Measurements from ENCODE around the gene WNT3.
"Not testable (repeated sequence)": the region's sequence is repeated elsewhere in the genome, so short reads cannot be mapped to it uniquely, and the experiment has no call there.

The WNT3 gene

GRCh38 chr17:46851029-46851741 lies 32.7 kb upstream of the WNT3 start, which contains the start of gene WNT9B:
Gene WNT9B, plus strand, starts transcription at chr17:46851583. Its CDS starts 56 bp downstream, at chr17:46851639.
- Histone ChIP-seq H3K27ac (ENCODE audit: low read length) (no peak within 1 kb of the TSS), H3K9me3 (ENCODE audit: control insufficient read depth, low read depth, low read length) (no peaks in the 10 kb centered on the region), H3K4me1 (ENCODE audit: control insufficient read depth, low read depth, low read length) (no peaks in the 10 kb centered on the region), H3K36me3 (ENCODE audit: control insufficient read depth, low read depth, low read length) (no peaks in the 10 kb centered on the region), H3K27me3 (ENCODE audit: control insufficient read depth, insufficient read depth, low read length) (peaks cover 71% of the 10 kb centered on the region), H3K9ac (ENCODE audit: low read length) (no peak within 1 kb of the TSS), H3K4me3 (ENCODE audit: low read length) (peak within 1 kb of the TSS; percentile 64)

DNA sequence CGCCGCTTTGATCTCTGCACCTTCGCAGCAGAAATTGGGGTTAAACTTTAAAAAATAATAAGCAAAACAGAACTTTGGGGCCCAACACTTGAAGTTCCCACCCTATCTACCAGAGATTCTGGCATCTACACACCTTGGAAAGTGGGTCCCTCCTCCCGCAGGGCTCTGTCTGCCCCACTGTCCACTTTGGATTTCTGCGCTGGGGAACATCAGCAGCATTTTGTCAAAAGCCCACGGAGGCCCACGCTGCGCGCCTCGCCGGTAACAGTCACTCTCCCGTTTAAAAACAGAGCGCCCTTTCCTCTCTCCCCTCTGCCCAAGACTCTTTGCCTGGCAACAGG lies 32.2 kb upstream of the WNT3 start:
- Histone ChIP-seq H3K9me3 (ENCODE audit: control insufficient read depth, low read depth, low read length) (no peaks in the 10 kb centered on the region), H3K4me1 (ENCODE audit: control insufficient read depth, low read depth, low read length) (no peaks in the 10 kb centered on the region), H3K27ac (ENCODE audit: low read length) (no peak overlapping the region), H3K36me3 (ENCODE audit: control insufficient read depth, low read depth, low read length) (no peaks in the 10 kb centered on the region), H3K4me3 (ENCODE audit: low read length) (peak overlapping the region; percentile 64), H3K27me3 (ENCODE audit: control insufficient read depth, insufficient read depth, low read length) (peaks cover 71% of the 10 kb centered on the region), H3K9ac (ENCODE audit: low read length) (no peak overlapping the region)

DNA sequence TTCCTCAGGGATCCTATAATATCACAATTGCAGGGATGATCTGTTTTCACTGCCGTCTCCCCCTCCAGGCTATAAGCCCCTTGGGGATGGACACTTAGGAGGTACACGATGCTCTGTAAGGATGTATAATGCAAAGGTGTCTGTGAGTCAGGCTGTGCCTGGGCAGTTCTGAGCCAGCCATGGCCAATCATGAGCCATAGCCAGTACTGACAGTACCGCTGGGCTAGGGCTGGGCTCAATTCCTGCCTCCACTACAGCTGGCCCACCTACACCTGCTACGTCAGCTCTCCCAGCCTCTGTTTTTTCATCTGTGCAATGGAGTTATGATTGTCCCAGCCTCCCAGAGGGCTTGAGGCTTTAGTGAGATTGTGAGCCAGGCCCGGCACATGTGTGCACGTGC lies 30.0 kb upstream of the WNT3 start:
- H3K27me3 ChIP-seq (ENCODE audit: control insufficient read depth, insufficient read depth, low read length), result peaks cover 62% of the 10 kb centered on the region
- H3K27ac ChIP-seq (ENCODE audit: low read length), result no peak overlapping the region
- no peak overlapping the region for H3K9ac ChIP-seq (ENCODE audit: low read length)
- no peaks in the 10 kb centered on the region for H3K9me3 ChIP-seq (ENCODE audit: control insufficient read depth, low read depth, low read length)
- H3K4me1 ChIP-seq (ENCODE audit: control insufficient read depth, low read depth, low read length), result no peaks in the 10 kb centered on the region
- no peak overlapping the region for H3K4me3 ChIP-seq (ENCODE audit: low read length)
- no peaks in the 10 kb centered on the region for H3K36me3 ChIP-seq (ENCODE audit: control insufficient read depth, low read depth, low read length)

- H3K9me3 ChIP-seq (ENCODE audit: control insufficient read depth, low read depth, low read length), result peaks cover 9% of the 10 kb centered on the region
- H3K9ac ChIP-seq (ENCODE audit: low read length), result no peak overlapping the region
- no peaks in the 10 kb centered on the region for H3K36me3 ChIP-seq (ENCODE audit: control insufficient read depth, low read depth, low read length)
Observed at GRCh38 chr17:46847204-46848191, 29.0 kb upstream of the WNT3 start.

DNA sequence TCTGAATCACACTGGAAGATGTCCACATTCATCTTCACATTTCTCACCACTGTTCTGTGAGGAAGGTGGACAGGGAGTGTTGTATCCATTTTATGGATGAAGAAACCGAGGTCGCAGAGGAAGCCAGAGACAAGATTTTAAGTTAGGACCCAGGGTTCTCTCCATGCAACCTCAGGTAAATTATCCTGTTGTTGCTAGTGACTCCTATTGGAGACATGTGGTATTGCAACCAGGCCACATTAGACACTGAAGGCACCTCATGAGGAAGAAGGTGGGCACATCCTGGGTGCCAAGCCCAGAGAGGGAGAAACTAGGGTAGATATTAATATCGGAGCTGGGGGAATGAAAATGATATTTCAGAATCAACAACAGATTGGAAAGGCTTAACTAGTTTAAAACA lies 24.3 kb upstream of the WNT3 start:
- no peak overlapping the region for H3K9ac ChIP-seq (ENCODE audit: low read length)
- no peak overlapping the region for H3K4me3 ChIP-seq (ENCODE audit: low read length)
- no peak overlapping the region for H3K27ac ChIP-seq (ENCODE audit: low read length)
- no peaks in the 10 kb centered on the region for H3K36me3 ChIP-seq (ENCODE audit: control insufficient read depth, low read depth, low read length)
- no peaks in the 10 kb centered on the region for H3K4me1 ChIP-seq (ENCODE audit: control insufficient read depth, low read depth, low read length)
- H3K9me3 ChIP-seq (ENCODE audit: control insufficient read depth, low read depth, low read length), result peaks cover 9% of the 10 kb centered on the region
- peaks cover 27% of the 10 kb centered on the region for H3K27me3 ChIP-seq (ENCODE audit: control insufficient read depth, insufficient read depth, low read length)

More at GRCh38 chr17:46847204-46848191, 29.0 kb upstream of the WNT3 start:
- no peak overlapping the region for H3K4me3 ChIP-seq (ENCODE audit: low read length)
- H3K27ac ChIP-seq (ENCODE audit: low read length), result no peak overlapping the region
- peaks cover 52% of the 10 kb centered on the region for H3K27me3 ChIP-seq (ENCODE audit: control insufficient read depth, insufficient read depth, low read length)
- no peaks in the 10 kb centered on the region for H3K4me1 ChIP-seq (ENCODE audit: control insufficient read depth, low read depth, low read length)

DNA sequence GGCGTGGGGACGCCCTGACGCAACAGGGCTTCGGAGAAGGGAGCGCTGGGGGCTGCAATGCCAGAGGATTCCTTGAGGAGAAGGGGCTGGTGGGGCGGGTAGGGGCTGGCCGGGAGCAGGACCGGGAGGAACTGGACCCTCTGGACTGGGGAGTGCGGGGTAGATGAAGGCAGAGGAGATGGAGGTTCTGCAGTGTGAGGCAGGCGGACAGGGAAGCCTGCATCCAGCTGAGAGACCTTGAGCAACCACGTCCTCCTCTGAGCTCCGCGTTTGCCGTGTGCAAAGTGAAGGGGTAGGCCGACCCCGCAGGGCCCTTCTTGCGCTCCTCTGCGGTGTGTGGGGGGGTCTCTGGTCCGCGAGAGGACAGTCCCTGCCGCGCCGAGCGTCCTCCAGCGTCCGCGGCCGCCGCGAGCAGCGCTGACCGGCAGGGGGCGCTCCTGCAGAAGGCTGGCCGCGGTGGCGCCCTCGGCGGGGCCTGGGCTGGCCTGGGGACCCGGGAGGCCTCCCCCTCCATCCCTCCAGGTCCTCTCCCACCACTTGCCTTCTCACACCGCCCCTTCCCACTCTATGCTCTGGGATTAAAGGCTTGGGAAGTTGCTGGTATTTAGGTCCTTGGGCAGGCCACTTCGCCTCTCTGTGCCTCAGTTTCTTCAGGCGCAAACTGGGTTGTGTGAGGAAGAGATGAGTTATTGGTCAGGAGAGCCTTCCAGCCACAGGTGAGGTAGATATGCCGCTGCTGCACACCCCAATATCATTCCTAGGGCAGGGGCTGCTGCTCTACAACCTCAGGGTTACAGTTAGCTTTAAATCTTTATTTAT lies 23.3 kb upstream of the WNT3 start:
- Histone ChIP-seq H3K36me3 (ENCODE audit: control insufficient read depth, low read depth, low read length) (no peaks in the 10 kb centered on the region), H3K27ac (ENCODE audit: low read length) (no peak overlapping the region), H3K4me1 (ENCODE audit: control insufficient read depth, low read depth, low read length) (no peaks in the 10 kb centered on the region), H3K4me3 (ENCODE audit: low read length) (peak overlapping the region; percentile 37), H3K9me3 (ENCODE audit: control insufficient read depth, low read depth, low read length) (peaks cover 9% of the 10 kb centered on the region), H3K9ac (ENCODE audit: low read length) (no peak overlapping the region), H3K27me3 (ENCODE audit: control insufficient read depth, insufficient read depth, low read length) (peaks cover 22% of the 10 kb centered on the region)

- H3K4me3 ChIP-seq (ENCODE audit: low read length); H3K9ac ChIP-seq (ENCODE audit: low read length); H3K36me3 ChIP-seq (ENCODE audit: control insufficient read depth, low read depth, low read length); H3K9me3 ChIP-seq (ENCODE audit: control insufficient read depth, low read depth, low read length); H3K4me1 ChIP-seq (ENCODE audit: control insufficient read depth, low read depth, low read length); H3K27ac ChIP-seq (ENCODE audit: low read length): not testable (repeated sequence)
- peaks cover 18% of the 10 kb centered on the region for H3K27me3 ChIP-seq (ENCODE audit: control insufficient read depth, insufficient read depth, low read length)
Observed at GRCh38 chr17:46840596-46840995, 22.1 kb upstream of the WNT3 start.

DNA sequence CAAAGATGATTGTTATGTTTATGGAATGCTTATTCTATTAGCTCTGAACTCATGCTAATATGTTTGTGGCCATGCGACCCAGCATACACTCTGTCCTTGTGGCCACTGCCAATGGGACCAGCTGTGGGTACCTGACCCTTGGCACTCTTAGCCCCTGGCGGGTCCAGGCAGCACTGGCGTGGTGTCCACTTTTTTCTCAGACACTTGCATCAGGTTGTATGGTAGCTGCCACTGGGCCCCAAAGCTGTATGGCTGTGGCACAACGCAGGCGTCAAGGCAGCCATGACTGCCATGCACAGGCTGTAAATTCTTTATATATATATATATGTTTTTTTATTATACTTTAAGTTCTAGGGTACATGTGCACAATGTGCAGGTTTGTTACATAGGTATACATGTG lies 20.7 kb upstream of the WNT3 start:
- H3K4me1 ChIP-seq (ENCODE audit: control insufficient read depth, low read depth, low read length), result peaks cover 3% of the 10 kb centered on the region
- peaks cover 9% of the 10 kb centered on the region for H3K9me3 ChIP-seq (ENCODE audit: control insufficient read depth, low read depth, low read length)
- H3K9ac ChIP-seq (ENCODE audit: low read length), result no peak overlapping the region
- no peak overlapping the region for H3K27ac ChIP-seq (ENCODE audit: low read length)
- H3K4me3 ChIP-seq (ENCODE audit: low read length), result no peak overlapping the region
- no peaks in the 10 kb centered on the region for H3K36me3 ChIP-seq (ENCODE audit: control insufficient read depth, low read depth, low read length)
- H3K27me3 ChIP-seq (ENCODE audit: control insufficient read depth, insufficient read depth, low read length), result peaks cover 24% of the 10 kb centered on the region

DNA sequence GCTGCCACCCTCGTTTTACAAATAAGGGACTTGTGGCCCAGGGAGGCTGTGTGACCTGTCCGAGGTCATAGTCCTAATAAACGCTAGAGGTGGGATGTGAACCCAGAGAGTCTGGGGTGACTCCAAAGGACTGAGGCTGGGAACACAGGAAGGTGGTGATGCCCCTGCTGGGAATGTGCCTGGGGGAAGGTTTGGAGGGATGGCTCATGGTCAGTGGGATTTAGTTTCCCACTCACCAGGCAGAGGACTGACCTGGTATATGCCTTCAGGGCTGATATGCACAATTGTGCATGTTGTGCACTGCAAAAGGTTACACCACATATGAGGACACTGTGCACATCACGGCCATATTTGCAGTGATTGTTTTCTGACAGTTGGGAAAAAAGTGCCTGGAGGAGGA lies 19.0 kb upstream of the WNT3 start:
- Histone ChIP-seq H3K27me3 (ENCODE audit: control insufficient read depth, insufficient read depth, low read length) (peaks cover 41% of the 10 kb centered on the region), H3K9me3 (ENCODE audit: control insufficient read depth, low read depth, low read length) (no peaks in the 10 kb centered on the region), H3K4me3 (ENCODE audit: low read length) (no peak overlapping the region), H3K36me3 (ENCODE audit: control insufficient read depth, low read depth, low read length) (no peaks in the 10 kb centered on the region), H3K4me1 (ENCODE audit: control insufficient read depth, low read depth, low read length) (peaks cover 11% of the 10 kb centered on the region), H3K9ac (ENCODE audit: low read length) (no peak overlapping the region), H3K27ac (ENCODE audit: low read length) (no peak overlapping the region)

DNA sequence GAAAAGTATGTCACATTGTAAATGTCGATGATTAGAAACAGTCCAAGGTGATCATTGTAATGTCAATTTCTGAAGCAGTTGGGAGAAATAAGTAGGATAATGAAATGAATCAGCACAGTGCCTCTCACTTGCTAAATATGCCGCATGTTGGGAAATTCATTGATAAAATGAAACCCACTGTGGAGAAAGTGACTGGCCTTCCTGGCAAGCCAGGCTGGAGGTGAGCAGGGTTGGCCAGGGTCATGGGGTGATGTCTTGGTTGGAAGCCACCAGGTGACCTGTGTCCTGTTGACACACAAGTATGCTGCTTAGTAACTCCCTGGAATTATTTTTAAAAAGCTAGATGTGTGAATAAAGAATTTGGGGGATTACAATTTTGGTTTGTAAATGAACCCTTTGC lies 18.0 kb upstream of the WNT3 start:
- Histone ChIP-seq H3K27ac (ENCODE audit: low read length) (no peak overlapping the region), H3K4me3 (ENCODE audit: low read length) (no peak overlapping the region), H3K4me1 (ENCODE audit: control insufficient read depth, low read depth, low read length) (peaks cover 17% of the 10 kb centered on the region), H3K36me3 (ENCODE audit: control insufficient read depth, low read depth, low read length) (no peaks in the 10 kb centered on the region), H3K9ac (ENCODE audit: low read length) (no peak overlapping the region), H3K9me3 (ENCODE audit: control insufficient read depth, low read depth, low read length) (no peaks in the 10 kb centered on the region), H3K27me3 (ENCODE audit: control insufficient read depth, insufficient read depth, low read length) (peaks cover 44% of the 10 kb centered on the region)

DNA sequence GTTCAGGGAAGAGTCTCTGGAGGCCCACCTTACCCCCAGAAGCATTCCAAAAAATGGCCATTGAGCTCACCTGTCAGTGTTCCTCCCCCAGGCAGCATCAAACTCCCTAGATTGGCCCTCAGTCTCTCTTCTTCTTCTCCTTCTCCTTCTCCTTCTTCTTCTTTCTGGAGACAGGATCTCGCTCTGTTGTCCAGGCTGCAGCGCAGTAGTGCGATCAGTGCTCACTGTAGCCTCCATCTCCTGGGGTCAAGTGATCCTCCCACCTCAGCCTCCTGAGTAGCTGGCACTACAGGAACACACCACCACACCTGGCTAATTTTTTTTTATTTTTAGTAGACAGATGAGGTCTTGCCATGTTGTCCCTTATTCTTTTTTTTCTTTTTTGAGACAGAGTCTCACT lies 16.4 kb upstream of the WNT3 start:
- Histone ChIP-seq H3K9ac (ENCODE audit: low read length) (no peak overlapping the region), H3K27ac (ENCODE audit: low read length) (no peak overlapping the region), H3K9me3 (ENCODE audit: control insufficient read depth, low read depth, low read length) (no peaks in the 10 kb centered on the region), H3K4me1 (ENCODE audit: control insufficient read depth, low read depth, low read length) (peaks cover 17% of the 10 kb centered on the region), H3K27me3 (ENCODE audit: control insufficient read depth, insufficient read depth, low read length) (peaks cover 39% of the 10 kb centered on the region), H3K4me3 (ENCODE audit: low read length) (no peak overlapping the region), H3K36me3 (ENCODE audit: control insufficient read depth, low read depth, low read length) (no peaks in the 10 kb centered on the region)

Measured in iPS-18a (cell line).